ENCODE data around the gene TGFBI.

TGFBI gene

GRCh38 chr5:136099870-136100269 is 71.1 kb downstream of the TGFBI start:
- no peak for TF ChIP-seq CTCF (IDR thresholded peaks at IDR 0.05; ENCODE audit: low read depth, low read length, missing control alignments)
- DNase-seq, result no peak
- in situ Hi-C loops (cut with HindIII; ENCODE audit: low pct_ligation_motif_present, low sequenced_read_pairs), result no loop called here

GRCh38 chr5:136101884-136102283 is 73.1 kb downstream of the TGFBI start:
- in situ Hi-C loops (cut with HindIII; ENCODE audit: low pct_ligation_motif_present, low sequenced_read_pairs), result no loop called here
- TF ChIP-seq CTCF (IDR thresholded peaks at IDR 0.05; ENCODE audit: low read depth, low read length, missing control alignments), result no peak
- H3K4me3 ChIP-seq (ENCODE audit: low read depth, low read length), result no peak overlapping the region
- no peak overlapping the region for H3K27ac ChIP-seq
- DNase-seq, result no peak
- H3K36me3 ChIP-seq (replicated peaks), result no peaks in the 10 kb centered on the region
- peaks cover 4% of the 10 kb centered on the region for H3K27me3 ChIP-seq (replicated peaks)

More at GRCh38 chr5:136099870-136100269, 71.1 kb downstream of the TGFBI start:
- Histone ChIP-seq H3K27ac (no peak overlapping the region), H3K4me3 (ENCODE audit: low read depth, low read length) (no peak overlapping the region), H3K27me3 (replicated peaks) (peaks cover 4% of the 10 kb centered on the region), H3K36me3 (replicated peaks) (no peaks in the 10 kb centered on the region)

- Histone ChIP-seq H3K27ac (no peak overlapping the region), H3K36me3 (replicated peaks) (no peaks in the 10 kb centered on the region), H3K27me3 (replicated peaks) (peaks cover 4% of the 10 kb centered on the region), H3K4me3 (ENCODE audit: low read depth, low read length) (no peak overlapping the region)
- no peak for DNase-seq
- TF ChIP-seq CTCF (IDR thresholded peaks at IDR 0.05; ENCODE audit: low read depth, low read length, missing control alignments), result no peak
- in situ Hi-C loops (cut with HindIII; ENCODE audit: low pct_ligation_motif_present, low sequenced_read_pairs), result no loop called here
Measured at GRCh38 chr5:136103118-136103517, 74.3 kb downstream of the TGFBI start.

- Histone ChIP-seq H3K27me3 (replicated peaks) (peaks cover 2% of the 10 kb centered on the region), H3K27ac (no peak overlapping the region), H3K36me3 (replicated peaks) (no peaks in the 10 kb centered on the region), H3K4me3 (ENCODE audit: low read depth, low read length) (no peak overlapping the region)
- DNase-seq, result no peak
- TF ChIP-seq CTCF (IDR thresholded peaks at IDR 0.05; ENCODE audit: low read depth, low read length, missing control alignments), result no peak
- in situ Hi-C loops (cut with HindIII; ENCODE audit: low pct_ligation_motif_present, low sequenced_read_pairs), result no loop called here
Measured at GRCh38 chr5:136104306-136104965, 75.6 kb downstream of the TGFBI start.

- Histone ChIP-seq H3K36me3 (replicated peaks) (no peaks in the 10 kb centered on the region), H3K4me3 (ENCODE audit: low read depth, low read length) (no peak overlapping the region), H3K27ac (no peak overlapping the region), H3K27me3 (replicated peaks) (no peaks in the 10 kb centered on the region)
- no peak for DNase-seq
- TF ChIP-seq CTCF (IDR thresholded peaks at IDR 0.05; ENCODE audit: low read depth, low read length, missing control alignments), result no peak
- in situ Hi-C loops (cut with HindIII; ENCODE audit: low pct_ligation_motif_present, low sequenced_read_pairs), result no loop called here
Measured at GRCh38 chr5:136106351-136107031, 77.7 kb downstream of the TGFBI start.
